Neural progenitor cell (in vitro differentiated cells): ENCODE measurements around the gene AMMECR1.

Experiments used
- EZH2 ChIP-seq: fragments of 200-600 bp; sonication (generic); IDR thresholded peaks from 2 replicates; pipeline ENCODE4 v1.6.1; 2017; ENCODE audit warnings: antibody characterized with exemption, mild to moderate bottlenecking, moderate library complexity
- TF ChIP-seq, protein P1 (sequence below): fragments of 200-600 bp; sonication (generic); IDR thresholded peaks from 2 replicates; pipeline ENCODE4 v1.5.1; 2017; ENCODE audit warnings: antibody characterized with exemption, mild to moderate bottlenecking

DNA sequence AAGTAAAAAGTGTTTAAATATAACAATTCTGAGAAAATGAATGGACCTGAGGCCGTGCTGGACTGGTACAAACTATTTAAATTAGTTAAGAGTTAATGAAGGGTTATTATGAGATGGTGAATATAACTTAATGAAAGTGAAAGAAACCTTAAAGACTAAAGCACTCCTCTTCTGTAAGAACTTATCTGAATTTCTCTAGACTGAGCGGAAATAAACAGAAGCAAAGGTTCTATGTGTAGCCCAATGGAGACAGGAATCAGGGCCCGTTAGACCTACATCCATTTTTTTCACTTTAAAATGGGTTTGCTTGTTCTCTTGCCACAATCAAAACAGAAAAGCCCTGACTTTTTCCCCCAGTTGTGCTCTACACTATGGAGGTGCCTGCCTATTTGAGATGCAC, 14.9 kb downstream of the AMMECR1 start:
- TF ChIP-seq, protein P1, sequence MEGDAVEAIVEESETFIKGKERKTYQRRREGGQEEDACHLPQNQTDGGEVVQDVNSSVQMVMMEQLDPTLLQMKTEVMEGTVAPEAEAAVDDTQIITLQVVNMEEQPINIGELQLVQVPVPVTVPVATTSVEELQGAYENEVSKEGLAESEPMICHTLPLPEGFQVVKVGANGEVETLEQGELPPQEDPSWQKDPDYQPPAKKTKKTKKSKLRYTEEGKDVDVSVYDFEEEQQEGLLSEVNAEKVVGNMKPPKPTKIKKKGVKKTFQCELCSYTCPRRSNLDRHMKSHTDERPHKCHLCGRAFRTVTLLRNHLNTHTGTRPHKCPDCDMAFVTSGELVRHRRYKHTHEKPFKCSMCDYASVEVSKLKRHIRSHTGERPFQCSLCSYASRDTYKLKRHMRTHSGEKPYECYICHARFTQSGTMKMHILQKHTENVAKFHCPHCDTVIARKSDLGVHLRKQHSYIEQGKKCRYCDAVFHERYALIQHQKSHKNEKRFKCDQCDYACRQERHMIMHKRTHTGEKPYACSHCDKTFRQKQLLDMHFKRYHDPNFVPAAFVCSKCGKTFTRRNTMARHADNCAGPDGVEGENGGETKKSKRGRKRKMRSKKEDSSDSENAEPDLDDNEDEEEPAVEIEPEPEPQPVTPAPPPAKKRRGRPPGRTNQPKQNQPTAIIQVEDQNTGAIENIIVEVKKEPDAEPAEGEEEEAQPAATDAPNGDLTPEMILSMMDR, result no peak
- no peak for TF ChIP-seq EZH2
